ENCODE measurements around the gene TTLL9.

GRCh38 chr20:31821427-31821826 lies 49.0 kb upstream of the TTLL9 start:
- TF ChIP-seq NR2F2 (IDR thresholded peaks at IDR 0.05) (no peak), GABPA (IDR thresholded peaks at IDR 0.05 in 1 of 2, conservative IDR thresholded peaks at IDR 0.05 in 1 of 2) (no peak), CTCF (IDR thresholded peaks at IDR 0.05; ENCODE audit: low read depth, low read length, missing input control) (no peak), RAD21 (IDR thresholded peaks at IDR 0.05) (no peak), FOXA1 (IDR thresholded peaks at IDR 0.05) (no peak), EGR1 (IDR thresholded peaks at IDR 0.05; ENCODE audit: low read depth in 2 of 2) (no peak), JUND (IDR thresholded peaks at IDR 0.05) (no peak)
